K562 treated with DMSO at 1 percent for 12 hours (cell line): Measurements from ENCODE around the gene CNGA1. TPM values are rescaled to one million over a fixed set of nuclear protein-coding genes. Genes with fewer than 3 reads are reported as not detected.

Source experiments
- total RNA-seq: library from RNA; unstranded; fragments of 300-600 nt; gene quantifications from 2 replicates; pipeline ENCODE4 v1.2.3, GENCODE V29; 2022; ENCODE audit not compliant: insufficient read depth

CNGA1 gene
- total RNA-seq, result 1.1 TPM in 1 of 2 replicates, not detected in the other

GRCh38 chr4:48016141-48017107 lies at the start of gene CNGA1, which contains the start of gene NIPAL1:
Gene CNGA1 (minus strand): TSS chr4:48016681. CDS start chr4:47952689, 63,992 bp downstream.
Gene NIPAL1 (plus strand): TSS chr4:48016772. CDS start chr4:48016840, 68 bp downstream.

GRCh38 chr4:47914220-47914925 lies 102.1 kb downstream of the CNGA1 start, which contains the start of gene NFXL1:
Gene NFXL1 (minus strand): TSS chr4:47914583. CDS start chr4:47914203, 380 bp downstream.

Other genes with a start within 250 kb of the CNGA1 start
- 0.11 TPM in 1 of 2 replicates, not detected in the other for gene CORIN, start 178.6 kb downstream of the CNGA1 start, total RNA-seq
- 7.3 and 15.2 TPM in 2 replicates for gene NFXL1, start 102.1 kb downstream of the CNGA1 start, total RNA-seq
- not detected in 2 replicates for gene NIPAL1, start 91 bp upstream of the CNGA1 start, total RNA-seq
- gene TXK, start 117.6 kb upstream of the CNGA1 start, total RNA-seq, result 3.8 TPM in 1 of 2 replicates, not detected in the other